Muscle of arm (tissue), 12 donors: ENCODE measurements around the gene TBC1D22A. TPM values are rescaled to one million over a fixed set of nuclear protein-coding genes. Genes with fewer than 3 reads are reported as not detected.
"Not testable (repeated sequence)": the region's sequence is repeated elsewhere in the genome, so short reads cannot be mapped to it uniquely, and the experiment has no call there.

Experiments
- DNase-seq: peaks from one replicate; pipeline ENCODE4 v3.0.0-alpha.2; 2013
- polyA plus RNA-seq, 12 donors: library from polyadenylated mRNA; unstranded; fragments of 120-200 nt; gene quantifications; one replicate each; pipeline ENCODE4 v1.2.1, GENCODE V29; 2013; ENCODE audit not compliant: insufficient read length in 12 of 12

The TBC1D22A gene
- polyA plus RNA-seq, 12 donors: 10.3 to 18.0 (median 13.1) TPM; not detected in 1

DNA sequence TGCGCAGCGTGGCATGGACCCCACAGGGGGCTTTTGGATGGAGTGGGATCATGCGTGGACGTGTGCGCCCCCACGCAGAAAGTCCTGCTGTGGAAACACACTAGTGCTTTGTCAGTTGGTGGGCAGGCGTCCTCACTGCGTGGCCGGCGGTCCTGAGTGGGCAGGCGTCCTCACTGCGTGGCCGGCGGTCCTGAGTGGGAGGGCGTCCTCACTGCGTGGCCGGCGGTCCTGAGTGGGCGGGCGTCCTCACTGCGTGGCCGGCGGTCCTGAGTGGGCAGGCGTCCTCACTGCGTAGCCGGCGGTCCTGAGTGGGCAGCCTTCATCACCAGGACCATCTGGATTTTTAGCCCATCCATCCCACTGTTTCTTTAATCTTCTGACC, 205.9 kb downstream of the TBC1D22A start:
- no peak for DNase-seq

- no peak for DNase-seq
These were observed 206.4 kb downstream of the TBC1D22A start for GRCh38 chr22:46968848-46969247.

- no peak for DNase-seq
These were observed 207.0 kb downstream of the TBC1D22A start for GRCh38 chr22:46969491-46969890.

GRCh38 chr22:46969961-46970360, 207.5 kb downstream of the TBC1D22A start:
- DNase-seq: no peak

GRCh38 chr22:46970411-46971098, 208.1 kb downstream of the TBC1D22A start:
- DNase-seq: no peak

GRCh38 chr22:46971099-46971763, 208.8 kb downstream of the TBC1D22A start:
- DNase-seq: peak; percentile 46

- no peak for DNase-seq
These were observed 209.3 kb downstream of the TBC1D22A start for GRCh38 chr22:46971764-46972125.

GRCh38 chr22:46972256-46972655, 209.8 kb downstream of the TBC1D22A start:
- DNase-seq: no peak

DNA sequence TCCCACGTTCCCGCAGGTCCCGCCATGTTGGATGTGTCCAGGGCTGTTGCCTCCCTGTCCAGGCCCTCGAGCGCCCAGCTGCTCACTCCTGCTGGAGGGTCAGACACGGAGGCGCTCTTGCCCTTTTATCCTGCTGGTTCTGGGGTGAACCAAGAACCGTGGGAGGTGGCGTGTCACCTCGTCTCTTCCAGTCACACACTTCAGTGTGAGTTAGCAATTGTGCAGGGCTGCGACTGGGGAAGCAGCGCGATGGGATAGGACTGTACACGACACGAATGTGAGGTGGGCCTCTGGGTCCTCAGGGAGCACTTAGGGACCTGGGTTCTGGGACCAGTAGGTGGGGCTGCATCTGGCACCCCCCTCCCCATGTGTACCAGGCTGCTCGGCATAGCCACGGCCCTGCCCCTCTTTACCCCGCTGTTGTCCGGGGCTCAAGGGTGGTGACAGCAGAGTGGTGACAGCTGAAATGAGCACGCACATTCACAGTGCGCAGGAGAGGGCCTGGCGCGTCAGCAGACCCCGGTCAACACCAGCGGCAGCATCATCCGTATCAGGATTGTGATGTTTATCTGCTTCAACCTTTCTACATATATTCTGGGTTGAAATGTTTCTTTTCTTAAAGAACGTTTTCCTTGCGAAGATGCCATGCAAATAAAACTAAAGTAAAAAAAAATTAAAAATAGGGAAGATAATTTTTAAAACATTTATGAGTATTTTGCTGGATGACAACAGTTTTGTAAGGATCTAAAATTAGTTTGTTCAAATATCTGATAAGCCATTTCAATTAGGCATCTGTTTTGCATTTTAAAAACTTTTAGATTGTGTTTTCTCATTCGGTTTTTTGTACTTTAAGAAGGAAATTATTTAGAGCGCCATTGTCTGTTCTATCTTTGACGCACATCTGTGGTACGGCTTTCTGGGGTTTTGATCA, 210.7 kb downstream of the TBC1D22A start:
- no peak for DNase-seq

DNA sequence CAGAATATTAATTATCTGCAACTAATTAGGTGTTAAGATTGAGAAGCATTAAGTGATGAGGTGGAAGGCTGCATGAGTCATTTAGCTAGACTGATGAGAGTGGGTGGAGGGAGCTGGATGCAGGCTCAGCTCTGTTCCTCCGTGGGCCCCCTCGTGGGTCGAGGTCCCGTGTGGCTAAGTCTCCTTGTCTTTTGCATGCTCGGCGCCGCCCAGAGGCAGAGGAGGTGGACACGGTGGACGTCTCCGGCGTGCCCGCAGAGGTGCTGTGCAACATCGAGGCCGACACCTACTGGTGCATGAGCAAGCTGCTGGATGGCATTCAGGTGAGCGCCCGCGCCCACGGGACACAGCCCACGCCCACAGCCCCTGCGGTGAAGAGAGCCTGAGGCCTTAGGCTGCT, 211.6 kb downstream of the TBC1D22A start:
- DNase-seq: no peak

GRCh38 chr22:46974631-46975585, 212.5 kb downstream of the TBC1D22A start:
- DNase-seq: no peak

DNA sequence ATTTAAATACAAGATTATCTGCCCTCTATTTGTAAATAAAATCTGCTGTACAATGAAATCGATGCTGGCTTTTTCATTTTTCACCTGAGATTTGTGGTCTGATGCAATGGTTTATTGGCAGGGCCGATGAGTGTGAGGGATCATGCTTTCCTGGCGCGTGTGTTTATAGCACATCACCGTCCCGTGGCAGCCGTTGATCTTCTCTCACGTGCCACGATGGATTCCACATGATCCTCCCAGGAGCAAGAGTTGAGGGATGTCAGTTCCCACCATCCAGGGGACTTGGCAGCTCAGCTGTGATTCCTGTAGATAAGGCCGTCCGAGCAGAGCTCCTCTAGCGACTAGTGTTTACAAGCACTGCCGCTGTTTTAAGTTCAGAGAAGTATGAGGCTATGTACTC, 213.7 kb downstream of the TBC1D22A start:
- no peak for DNase-seq

DNA sequence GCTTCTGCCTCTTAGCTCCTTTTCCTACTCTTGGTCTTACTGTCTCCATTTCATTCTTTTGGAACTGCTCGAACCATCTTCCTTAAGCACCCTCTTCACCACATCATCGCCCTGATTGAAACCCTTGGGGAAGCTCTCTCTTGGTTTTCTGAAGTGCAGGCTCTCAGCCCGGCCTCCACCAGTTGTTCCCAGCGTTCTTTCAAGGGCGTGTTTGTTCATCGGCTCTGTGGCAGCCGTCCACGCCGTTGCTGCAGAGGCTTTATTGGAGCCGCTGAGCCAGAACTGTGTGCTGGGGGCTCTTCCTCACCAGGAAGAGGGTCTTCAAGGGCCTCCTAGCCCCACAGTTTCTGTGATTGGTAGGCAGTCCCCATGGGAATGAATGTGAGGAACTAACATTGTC, 214.1 kb downstream of the TBC1D22A start:
- no peak for DNase-seq

GRCh38 chr22:46977656-46978343, 215.3 kb downstream of the TBC1D22A start:
- no peak for DNase-seq

GRCh38 chr22:46978668-46979067, 216.2 kb downstream of the TBC1D22A start:
- DNase-seq: not testable (repeated sequence)

DNA sequence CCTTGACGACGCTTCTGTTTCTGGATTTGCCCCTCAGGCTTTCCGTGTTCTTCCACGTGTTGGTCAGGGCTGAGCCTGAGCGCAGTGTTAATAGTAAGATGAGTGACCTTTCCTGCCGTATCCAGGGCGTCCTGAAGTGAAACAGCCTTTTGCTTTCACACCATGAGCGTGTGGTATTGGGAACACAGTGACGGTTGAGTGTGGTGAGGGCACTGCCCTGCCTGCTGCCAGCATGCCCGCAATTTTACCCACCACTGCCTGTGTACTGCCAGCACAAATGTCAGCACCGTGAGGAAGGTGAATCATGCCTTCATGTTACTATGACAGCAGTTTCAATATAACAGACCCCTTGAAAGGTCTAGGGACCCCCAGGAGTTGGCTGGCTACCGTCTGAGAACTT, 217.1 kb downstream of the TBC1D22A start:
- no peak for DNase-seq

GRCh38 chr22:46980392-46980791, 217.9 kb downstream of the TBC1D22A start:
- DNase-seq: no peak

DNA sequence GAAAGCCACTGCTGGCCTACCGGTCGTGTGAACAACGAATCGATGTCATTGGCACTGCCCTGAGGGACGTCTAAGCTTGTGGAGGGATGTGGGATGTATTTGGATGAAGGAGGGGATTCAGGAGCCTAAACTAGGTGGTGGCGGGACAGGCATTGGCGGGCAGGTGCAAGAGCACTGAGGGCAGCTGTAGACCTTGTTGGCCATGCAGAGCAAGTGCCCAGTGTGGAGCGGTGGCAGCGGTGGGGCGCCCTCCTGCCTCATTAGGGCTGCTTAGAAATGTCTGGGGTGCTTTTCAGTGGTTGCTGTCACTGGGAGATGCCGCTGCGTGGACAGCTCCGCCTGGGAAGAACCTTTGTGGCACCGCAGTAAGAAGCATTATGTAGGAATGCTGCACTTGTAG, 220.2 kb downstream of the TBC1D22A start:
- no peak for DNase-seq

DNA sequence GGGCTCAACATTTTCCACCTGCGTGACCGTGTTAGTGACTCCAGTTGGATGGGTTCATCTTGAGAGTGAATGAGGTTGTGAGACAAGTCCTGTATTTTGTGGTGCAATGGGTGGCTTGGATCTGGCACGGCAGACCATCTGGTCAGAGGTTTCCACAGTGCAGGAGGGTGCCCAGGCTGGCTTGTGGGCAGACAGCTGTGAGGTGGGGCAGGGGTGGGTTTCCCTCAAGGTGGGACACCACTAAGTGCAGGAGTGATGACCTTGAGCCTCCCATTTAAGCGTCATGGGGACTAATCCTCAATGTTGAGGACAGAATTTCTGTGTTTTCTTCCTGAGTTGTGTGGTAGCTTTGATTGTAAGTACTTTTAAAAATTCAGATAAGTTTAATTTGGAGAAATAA, 220.6 kb downstream of the TBC1D22A start:
- no peak for DNase-seq

DNA sequence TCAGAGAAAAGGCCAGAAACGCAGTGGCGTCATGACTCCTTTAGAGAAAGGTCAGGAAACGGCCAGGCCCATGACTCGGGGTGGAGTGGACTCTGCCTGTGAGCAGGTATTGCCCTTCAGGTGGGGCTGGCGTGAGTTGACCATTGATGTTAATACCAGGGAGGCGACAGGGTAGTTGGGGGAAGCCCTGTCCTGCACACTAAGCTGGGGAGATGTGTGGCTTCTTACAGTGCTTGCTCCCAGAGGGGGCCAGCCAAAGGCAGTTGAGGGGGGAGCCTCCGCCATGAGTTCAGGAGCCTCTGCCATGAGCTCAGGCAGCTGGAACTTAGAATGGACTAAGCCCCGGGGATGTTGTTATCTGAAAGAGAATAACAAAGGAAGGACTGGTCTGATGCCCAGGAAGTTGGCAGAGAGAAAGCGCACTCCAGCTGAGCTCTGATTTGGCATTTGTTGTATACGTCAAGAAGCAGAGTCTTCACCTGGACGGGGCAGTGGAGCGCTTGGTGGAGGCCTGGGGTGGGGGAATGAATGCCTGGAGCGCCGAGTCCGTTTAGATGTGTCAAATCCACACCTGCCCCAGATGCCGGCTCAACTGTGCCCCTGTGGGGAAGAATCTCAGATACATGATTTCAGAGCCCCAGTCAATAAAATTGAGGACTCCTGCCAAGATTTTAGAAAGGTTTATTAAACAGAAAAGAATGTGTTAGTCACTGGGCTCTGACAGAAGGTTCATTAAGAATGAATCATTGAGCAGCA, 222.5 kb downstream of the TBC1D22A start:
- no peak for DNase-seq
